HEK293 (cell line): Measurements from ENCODE around the gene NAT16.

Experiments
- EGR2 ChIP-seq: fragments of 450-650 bp; formaldehyde crosslinking; IDR thresholded peaks from 2 replicates; pipeline ENCODE4 v1.5.1; 2016; ENCODE audit warnings: low read depth, missing biosample characterization, missing genetic modification characterization
- GLI2 ChIP-seq: fragments of 450-650 bp; formaldehyde crosslinking; IDR thresholded peaks from 2 replicates; pipeline ENCODE4; 2017; ENCODE audit warnings: missing biosample characterization, missing genetic modification characterization, low read depth, borderline replicate concordance
- GLIS1 ChIP-seq: fragments of 450-650 bp; formaldehyde crosslinking; IDR thresholded peaks from 2 replicates; pipeline ENCODE4 v1.5.1; 2016; ENCODE audit warnings: missing biosample characterization, missing genetic modification characterization
- KLF1 ChIP-seq: fragments of 450-650 bp; formaldehyde crosslinking; IDR thresholded peaks from 2 replicates; pipeline ENCODE4 v1.5.1; 2016; ENCODE audit warnings: missing biosample characterization, missing genetic modification characterization
- KLF9 ChIP-seq: fragments of 450-650 bp; formaldehyde crosslinking; IDR thresholded peaks from 2 replicates; pipeline ENCODE4 v1.5.1; 2016; ENCODE audit warnings: missing biosample characterization, missing genetic modification characterization, low read depth
- REST ChIP-seq: fragments of 450-650 bp; formaldehyde crosslinking; IDR thresholded peaks from 2 replicates; pipeline ENCODE4 v1.5.1; 2016; ENCODE audit warnings: missing biosample characterization, missing genetic modification characterization
- SCRT2 ChIP-seq: fragments of 450-650 bp; formaldehyde crosslinking; IDR thresholded peaks from 2 replicates; pipeline ENCODE4 v1.5.1; 2016; ENCODE audit warnings: missing biosample characterization, missing genetic modification characterization
- SP7 ChIP-seq: fragments of 450-650 bp; formaldehyde crosslinking; IDR thresholded peaks from 2 replicates; pipeline ENCODE4 v1.5.1; 2016; ENCODE audit warnings: missing biosample characterization, missing genetic modification characterization
- YY1 ChIP-seq: fragments of 450-650 bp; formaldehyde crosslinking; IDR thresholded peaks from 2 replicates; pipeline ENCODE4 v1.5.1; 2018; ENCODE audit warnings: missing biosample characterization, missing genetic modification characterization
- ZBTB11 ChIP-seq: fragments of 450-650 bp; formaldehyde crosslinking; conservative IDR thresholded peaks from 2 replicates; pipeline ENCODE4 v1.5.1; 2016; ENCODE audit warnings: low read depth, missing biosample characterization, missing genetic modification characterization
- ZBTB20 ChIP-seq: fragments of 450-650 bp; formaldehyde crosslinking; IDR thresholded peaks from 2 replicates; pipeline ENCODE4 v1.5.1; 2016; ENCODE audit warnings: missing biosample characterization, missing genetic modification characterization
- ZBTB26 ChIP-seq: fragments of 450-650 bp; formaldehyde crosslinking; optimal IDR thresholded peaks from 2 replicates; pipeline ENCODE3; 2016; ENCODE audit warnings: missing biosample characterization, mild to moderate bottlenecking, missing genetic modification characterization
- ZBTB6 ChIP-seq: fragments of 450-650 bp; formaldehyde crosslinking; IDR thresholded peaks from 2 replicates; pipeline ENCODE4 v1.5.1; 2017; ENCODE audit warnings: missing biosample characterization, missing genetic modification characterization
- ZEB2 ChIP-seq: fragments of 450-650 bp; formaldehyde crosslinking; IDR thresholded peaks from 2 replicates; pipeline ENCODE4 v1.5.1; 2016; ENCODE audit warnings: missing biosample characterization, missing genetic modification characterization
- ZFHX2 ChIP-seq: fragments of 450-650 bp; formaldehyde crosslinking; conservative IDR thresholded peaks from 2 replicates; pipeline ENCODE4 v1.5.1; 2016; ENCODE audit warnings: missing biosample characterization, missing genetic modification characterization
- ZIC2 ChIP-seq: fragments of 450-650 bp; formaldehyde crosslinking; IDR thresholded peaks from 2 replicates; pipeline ENCODE4 v1.5.1; 2016; ENCODE audit warnings: missing biosample characterization, missing genetic modification characterization
- ZNF169 ChIP-seq: fragments of 450-650 bp; formaldehyde crosslinking; IDR thresholded peaks from 2 replicates; pipeline ENCODE4 v1.5.1; 2016; ENCODE audit warnings: missing biosample characterization, missing genetic modification characterization
- ZNF19 ChIP-seq: fragments of 450-650 bp; formaldehyde crosslinking; IDR thresholded peaks from 2 replicates; pipeline ENCODE4; 2016; ENCODE audit warnings: missing biosample characterization, missing genetic modification characterization, low read depth
- ZNF362 ChIP-seq: fragments of 450-650 bp; formaldehyde crosslinking; IDR thresholded peaks from 2 replicates; pipeline ENCODE4 v1.5.1; 2016; ENCODE audit warnings: missing biosample characterization, missing genetic modification characterization
- ZNF433 ChIP-seq: fragments of 450-650 bp; formaldehyde crosslinking; IDR thresholded peaks from 2 replicates; pipeline ENCODE4 v1.5.1; 2016; ENCODE audit warnings: missing biosample characterization, missing genetic modification characterization, low read depth
- ZNF600 ChIP-seq: fragments of 450-650 bp; formaldehyde crosslinking; IDR thresholded peaks from 2 replicates; pipeline ENCODE4 v1.5.1; 2016; ENCODE audit warnings: missing biosample characterization, missing genetic modification characterization
- ZNF626 ChIP-seq: fragments of 450-650 bp; sonication (Bioruptor Pico); formaldehyde crosslinking; IDR thresholded peaks from 2 replicates; pipeline ENCODE4 v1.5.1; 2018; ENCODE audit warnings: missing biosample characterization, missing genetic modification characterization, inconsistent platforms
- ZNF654 ChIP-seq: fragments of 450-650 bp; formaldehyde crosslinking; IDR thresholded peaks from 2 replicates; pipeline ENCODE4 v1.5.1; 2016; ENCODE audit warnings: low read depth, missing biosample characterization, missing genetic modification characterization
- ZNF660 ChIP-seq: fragments of 450-650 bp; IDR thresholded peaks from 2 replicates; pipeline ENCODE4 v1.5.1; 2018; ENCODE audit warnings: missing biosample characterization, mild to moderate bottlenecking, missing genetic modification characterization
- ZNF664 ChIP-seq: fragments of 450-650 bp; formaldehyde crosslinking; IDR thresholded peaks from 2 replicates; pipeline ENCODE4 v1.5.1; 2016; ENCODE audit warnings: missing biosample characterization, missing genetic modification characterization
- ZNF704 ChIP-seq: fragments of 450-650 bp; formaldehyde crosslinking; IDR thresholded peaks from 2 replicates; pipeline ENCODE4 v1.5.1; 2016; ENCODE audit warnings: missing biosample characterization, missing genetic modification characterization
- ZNF747 ChIP-seq: fragments of 450-650 bp; formaldehyde crosslinking; IDR thresholded peaks from 2 replicates; pipeline ENCODE4 v1.5.1; 2016; ENCODE audit warnings: missing biosample characterization, missing genetic modification characterization
- ZNF76 ChIP-seq: fragments of 450-650 bp; formaldehyde crosslinking; IDR thresholded peaks from 2 replicates; pipeline ENCODE4; 2016; ENCODE audit warnings: low read depth, missing biosample characterization, missing genetic modification characterization, borderline replicate concordance
- ZXDB ChIP-seq: fragments of 450-650 bp; formaldehyde crosslinking; IDR thresholded peaks from 2 replicates; pipeline ENCODE4 v1.5.1; 2016; ENCODE audit warnings: missing biosample characterization, missing genetic modification characterization

The NAT16 gene

GRCh38 chr7:101162551-101163278 is 17.4 kb downstream of the NAT16 start (continued):
- no peak for TF ChIP-seq ZNF654 (tag by site-specific recombination)
- no peak for TF ChIP-seq ZNF362
- TF ChIP-seq SP7 = no peak
- peak; percentile 63 for TF ChIP-seq ZIC2 (tag by site-specific recombination)
- TF ChIP-seq ZNF600 (tag by site-specific recombination) = no peak
- TF ChIP-seq EGR2 (tag by site-specific recombination) = peak; percentile 23
- TF ChIP-seq SCRT2 = no peak
- TF ChIP-seq ZNF433 = no peak
- no peak for TF ChIP-seq ZNF704
- no peak for TF ChIP-seq ZNF19
- no peak for TF ChIP-seq ZEB2 (tag by site-specific recombination)
- no peak for TF ChIP-seq ZNF626 (tag by site-specific recombination)
- TF ChIP-seq ZNF169 (tag by site-specific recombination) = no peak
- TF ChIP-seq GLIS1 (tag by site-specific recombination) = peak; percentile 55
- no peak for TF ChIP-seq ZNF664 (tag by site-specific recombination)
- TF ChIP-seq ZBTB11 (tag by site-specific recombination) = no peak; the same call in 1 of the 2 replicates
- peak; percentile 47; the same call in 1 of the 2 replicates for TF ChIP-seq ZBTB20 (tag by site-specific recombination)
- no peak for TF ChIP-seq GLI2 (tag by site-specific recombination)
- no peak for TF ChIP-seq ZXDB (tag by site-specific recombination)
- no peak for TF ChIP-seq ZNF76
- no peak for TF ChIP-seq ZNF747 (tag by site-specific recombination)
- TF ChIP-seq ZFHX2 (tag by site-specific recombination) = peak; percentile 81
- peak; percentile 86 for TF ChIP-seq ZBTB26 (tag by site-specific recombination)
- TF ChIP-seq ZBTB6 (tag by site-specific recombination) = peak; percentile 87
- no peak for TF ChIP-seq YY1 (tag by site-specific recombination)
- TF ChIP-seq REST = no peak
- TF ChIP-seq KLF9 = peak; percentile 25; the same call in 1 of the 2 replicates
- TF ChIP-seq KLF1 (tag by site-specific recombination) = peak; percentile 11; the same call in 1 of the 2 replicates
- peak; percentile 26; the same call in 1 of the 2 replicates for TF ChIP-seq ZNF660 (tag by site-specific recombination)
